Nephron (organoid): ENCODE results near the gene CACHD1.

Experiments
- H3K27ac Mint-ChIP-seq, 3 experiments: 2 replicates each; pipeline ENCODE4 v1.8.0; 2020; ENCODE audit warnings: mixed read lengths in 3 of 3, mild to moderate bottlenecking in 2 of 3, moderate library complexity in 1 of 3
- H3K27me3 Mint-ChIP-seq: 2 replicates; pipeline ENCODE4 v1.8.0; 2021; ENCODE audit warnings: low read depth, mild to moderate bottlenecking, moderate library complexity, mixed read lengths
- H3K36me3 Mint-ChIP-seq: 2 replicates; pipeline ENCODE4 v1.8.0; 2020; ENCODE audit warnings: low read depth, mixed read lengths
- H3K4me1 Mint-ChIP-seq: 2 replicates; pipeline ENCODE4 v1.8.0; 2020; ENCODE audit warnings: mixed read lengths
- H3K4me3 Mint-ChIP-seq, 3 experiments: 2 replicates each; pipeline ENCODE4 v1.8.0; 2020; ENCODE audit warnings: mild to moderate bottlenecking in 3 of 3, mixed read lengths in 3 of 3, moderate library complexity in 2 of 3
- H3K9me3 Mint-ChIP-seq: 2 replicates; pipeline ENCODE4 v1.8.0; 2020; ENCODE audit warnings: mixed read lengths
- CTCF ChIP-seq, 3 experiments: fragments of 200-600 bp; sonication (generic); IDR thresholded peaks; one replicate each; pipeline ENCODE4 v1.5.0; 2021; ENCODE audit warnings: antibody characterized with exemption in 3 of 3; ENCODE audit not compliant: unreplicated experiment in 3 of 3

CACHD1 gene

GRCh38 chr1:64691626-64692025 lies 221.7 kb downstream of the CACHD1 start:
- H3K27ac Mint-ChIP-seq = no peak overlapping the region
- H3K4me3 Mint-ChIP-seq = no peak overlapping the region
- peaks cover 64% of the 10 kb centered on the region for H3K36me3 Mint-ChIP-seq
- no peak for TF ChIP-seq CTCF (IDR thresholded peaks at IDR 0.05; ENCODE audit: unreplicated experiment in 3 of 3)
- no peaks in the 10 kb centered on the region for H3K27me3 Mint-ChIP-seq
- H3K9me3 Mint-ChIP-seq = no peaks in the 10 kb centered on the region
- no peaks in the 10 kb centered on the region for H3K4me1 Mint-ChIP-seq

GRCh38 chr1:64692911-64693310 lies 223.0 kb downstream of the CACHD1 start:
- TF ChIP-seq CTCF (IDR thresholded peaks at IDR 0.05; ENCODE audit: unreplicated experiment in 3 of 3) = no peak
- peaks cover 54% of the 10 kb centered on the region for H3K36me3 Mint-ChIP-seq
- no peaks in the 10 kb centered on the region for H3K9me3 Mint-ChIP-seq
- no peaks in the 10 kb centered on the region for H3K4me1 Mint-ChIP-seq
- H3K27me3 Mint-ChIP-seq = no peaks in the 10 kb centered on the region
- H3K4me3 Mint-ChIP-seq = no peak overlapping the region
- H3K27ac Mint-ChIP-seq = no peak overlapping the region

- TF ChIP-seq CTCF (IDR thresholded peaks at IDR 0.05; ENCODE audit: unreplicated experiment in 3 of 3) = no peak
- Mint-ChIP-seq H3K4me3 (no peak overlapping the region), H3K9me3 (no peaks in the 10 kb centered on the region), H3K4me1 (no peaks in the 10 kb centered on the region), H3K27me3 (no peaks in the 10 kb centered on the region), H3K27ac (no peak overlapping the region), H3K36me3 (peaks cover 51% of the 10 kb centered on the region)
These were observed 223.5 kb downstream of the CACHD1 start for GRCh38 chr1:64693406-64693805.

GRCh38 chr1:64696879-64697278 lies 226.9 kb downstream of the CACHD1 start:
- H3K27ac Mint-ChIP-seq = no peak overlapping the region
- peaks cover 22% of the 10 kb centered on the region for H3K36me3 Mint-ChIP-seq
- H3K4me3 Mint-ChIP-seq = no peak overlapping the region
- no peak for TF ChIP-seq CTCF (IDR thresholded peaks at IDR 0.05; ENCODE audit: unreplicated experiment in 3 of 3)
- peaks cover 4% of the 10 kb centered on the region for H3K27me3 Mint-ChIP-seq
- H3K4me1 Mint-ChIP-seq = peaks cover 9% of the 10 kb centered on the region
- no peaks in the 10 kb centered on the region for H3K9me3 Mint-ChIP-seq

- peaks cover 11% of the 10 kb centered on the region for H3K36me3 Mint-ChIP-seq
- no peak for TF ChIP-seq CTCF (IDR thresholded peaks at IDR 0.05; ENCODE audit: unreplicated experiment in 3 of 3)
- H3K4me1 Mint-ChIP-seq = peaks cover 9% of the 10 kb centered on the region
These were observed 229.4 kb downstream of the CACHD1 start for GRCh38 chr1:64699327-64699726.

GRCh38 chr1:64701071-64701470 lies 231.1 kb downstream of the CACHD1 start:
- Mint-ChIP-seq H3K27ac (no peak overlapping the region), H3K4me1 (peaks cover 9% of the 10 kb centered on the region), H3K9me3 (no peaks in the 10 kb centered on the region), H3K27me3 (peaks cover 4% of the 10 kb centered on the region), H3K4me3 (no peak overlapping the region), H3K36me3 (peaks cover 1% of the 10 kb centered on the region)
- no peak for TF ChIP-seq CTCF (IDR thresholded peaks at IDR 0.05; ENCODE audit: unreplicated experiment in 3 of 3)

More at GRCh38 chr1:64699327-64699726, 229.4 kb downstream of the CACHD1 start:
- peaks cover 4% of the 10 kb centered on the region for H3K27me3 Mint-ChIP-seq
- H3K9me3 Mint-ChIP-seq = no peaks in the 10 kb centered on the region
- peak overlapping the region in 2 of 3 experiments; percentile 1 to 19 for H3K27ac Mint-ChIP-seq
- no peak overlapping the region for H3K4me3 Mint-ChIP-seq
